ENCODE measurements around the gene KTN1.

The KTN1 gene

GRCh38 chr14:55585854-55586253 lies 5.8 kb downstream of the KTN1 start:
- TF ChIP-seq CTCF (IDR thresholded peaks at IDR 0.05; ENCODE audit: unreplicated experiment in 3 of 3): no peak
- H3K27ac Mint-ChIP-seq: peak overlapping the region in 2 of 3 experiments; percentile 16 to 32
- H3K9me3 Mint-ChIP-seq: no peaks in the 10 kb centered on the region
- H3K36me3 Mint-ChIP-seq (ENCODE audit: low read depth): no peaks in the 10 kb centered on the region
- peaks cover 42% of the 10 kb centered on the region for H3K4me1 Mint-ChIP-seq
- H3K27me3 Mint-ChIP-seq (ENCODE audit: low read depth): no peaks in the 10 kb centered on the region
- peak overlapping the region in 1 of 3 experiments; percentile 38 for H3K4me3 Mint-ChIP-seq

GRCh38 chr14:55586411-55586810 lies 6.4 kb downstream of the KTN1 start:
- peak overlapping the region in 2 of 3 experiments; percentile 16 to 32 for H3K27ac Mint-ChIP-seq
- H3K9me3 Mint-ChIP-seq: no peaks in the 10 kb centered on the region
- peak overlapping the region in 1 of 3 experiments; percentile 38 for H3K4me3 Mint-ChIP-seq
- peaks cover 37% of the 10 kb centered on the region for H3K4me1 Mint-ChIP-seq
- TF ChIP-seq CTCF (IDR thresholded peaks at IDR 0.05; ENCODE audit: unreplicated experiment in 3 of 3): no peak
- H3K27me3 Mint-ChIP-seq (ENCODE audit: low read depth): no peaks in the 10 kb centered on the region
- no peaks in the 10 kb centered on the region for H3K36me3 Mint-ChIP-seq (ENCODE audit: low read depth)

GRCh38 chr14:55587847-55588246 lies 7.8 kb downstream of the KTN1 start:
- Mint-ChIP-seq H3K27ac (peak overlapping the region in 1 of 3 experiments; percentile 17), H3K9me3 (no peaks in the 10 kb centered on the region), H3K36me3 (ENCODE audit: low read depth) (no peaks in the 10 kb centered on the region), H3K4me3 (no peak overlapping the region), H3K4me1 (peaks cover 40% of the 10 kb centered on the region), H3K27me3 (ENCODE audit: low read depth) (no peaks in the 10 kb centered on the region)
- no peak for TF ChIP-seq CTCF (IDR thresholded peaks at IDR 0.05; ENCODE audit: unreplicated experiment in 3 of 3)

GRCh38 chr14:55588259-55588699 lies 8.3 kb downstream of the KTN1 start:
- H3K27me3 Mint-ChIP-seq (ENCODE audit: low read depth): no peaks in the 10 kb centered on the region
- H3K4me1 Mint-ChIP-seq: peaks cover 40% of the 10 kb centered on the region
- peak overlapping the region in 1 of 3 experiments; percentile 29 for H3K4me3 Mint-ChIP-seq
- H3K36me3 Mint-ChIP-seq (ENCODE audit: low read depth): no peaks in the 10 kb centered on the region
- no peaks in the 10 kb centered on the region for H3K9me3 Mint-ChIP-seq
- H3K27ac Mint-ChIP-seq: peak overlapping the region in 1 of 3 experiments; percentile 25
- TF ChIP-seq CTCF (IDR thresholded peaks at IDR 0.05; ENCODE audit: unreplicated experiment in 3 of 3): no peak

GRCh38 chr14:55589171-55589570 lies 9.2 kb downstream of the KTN1 start:
- Mint-ChIP-seq H3K27me3 (ENCODE audit: low read depth) (no peaks in the 10 kb centered on the region), H3K9me3 (no peaks in the 10 kb centered on the region), H3K36me3 (ENCODE audit: low read depth) (no peaks in the 10 kb centered on the region), H3K4me1 (peaks cover 47% of the 10 kb centered on the region), H3K27ac (no peak overlapping the region), H3K4me3 (no peak overlapping the region)
- no peak for TF ChIP-seq CTCF (IDR thresholded peaks at IDR 0.05; ENCODE audit: unreplicated experiment in 3 of 3)

GRCh38 chr14:55592436-55592835 lies 12.4 kb downstream of the KTN1 start:
- Mint-ChIP-seq H3K27ac (no peak overlapping the region), H3K27me3 (ENCODE audit: low read depth) (no peaks in the 10 kb centered on the region), H3K4me1 (peaks cover 30% of the 10 kb centered on the region), H3K36me3 (ENCODE audit: low read depth) (peaks cover 23% of the 10 kb centered on the region), H3K9me3 (peaks cover 3% of the 10 kb centered on the region), H3K4me3 (no peak overlapping the region)
- TF ChIP-seq CTCF (IDR thresholded peaks at IDR 0.05; ENCODE audit: unreplicated experiment in 3 of 3): no peak

Data from nephron (organoid).